HG02973 (cell line): Measurements from ENCODE around the gene DLG3.
"Not testable (repeated sequence)": the region's sequence is repeated elsewhere in the genome, so short reads cannot be mapped to it uniquely, and the experiment has no call there.

Source experiments
- ATAC-seq: cut with Tn5 transposase; IDR thresholded peaks from one replicate; pipeline ENCODE4 v1.9.1; 2021; ENCODE audit warnings: moderate library complexity; ENCODE audit not compliant: unreplicated experiment

DLG3 gene

DNA sequence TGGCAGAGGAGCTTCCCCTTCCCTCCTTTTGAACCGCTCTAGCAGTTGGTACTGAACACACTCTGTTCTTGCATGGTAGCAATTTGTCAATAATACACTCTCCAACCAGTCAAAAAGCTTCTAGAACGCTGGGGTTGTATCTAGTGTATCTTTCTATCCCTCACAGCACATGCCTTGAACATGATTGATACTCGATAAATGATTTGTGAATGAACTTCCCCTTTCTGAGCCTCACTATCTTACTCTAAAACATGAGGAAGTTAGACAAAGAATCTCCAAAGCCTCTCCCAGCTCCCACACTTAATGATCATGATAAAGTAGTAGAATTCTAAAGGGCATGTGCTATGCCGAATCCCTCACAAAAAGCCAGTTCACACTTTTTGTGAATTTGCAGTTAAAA is 64.4 kb downstream of the DLG3 start:
- ATAC-seq: no peak

DNA sequence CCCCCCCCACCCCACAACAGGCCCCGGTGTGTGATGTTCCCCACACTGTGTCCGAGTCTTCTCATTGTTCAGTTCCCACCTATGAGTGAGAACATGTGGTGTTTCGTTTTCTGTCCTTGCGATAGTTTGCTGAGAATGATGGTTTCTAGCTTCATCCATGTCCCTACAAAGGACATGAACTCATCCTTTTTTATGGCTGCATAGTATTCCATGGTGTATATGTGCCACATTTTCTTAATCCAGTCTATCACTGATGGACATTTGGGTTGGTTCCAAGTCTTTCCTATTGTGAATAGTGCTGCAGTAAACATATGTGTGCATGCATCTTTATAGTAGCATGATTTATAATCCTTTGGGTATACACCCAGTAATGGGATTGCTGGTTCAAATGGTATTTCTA is 70.6 kb downstream of the DLG3 start:
- ATAC-seq: not testable (repeated sequence)

DNA sequence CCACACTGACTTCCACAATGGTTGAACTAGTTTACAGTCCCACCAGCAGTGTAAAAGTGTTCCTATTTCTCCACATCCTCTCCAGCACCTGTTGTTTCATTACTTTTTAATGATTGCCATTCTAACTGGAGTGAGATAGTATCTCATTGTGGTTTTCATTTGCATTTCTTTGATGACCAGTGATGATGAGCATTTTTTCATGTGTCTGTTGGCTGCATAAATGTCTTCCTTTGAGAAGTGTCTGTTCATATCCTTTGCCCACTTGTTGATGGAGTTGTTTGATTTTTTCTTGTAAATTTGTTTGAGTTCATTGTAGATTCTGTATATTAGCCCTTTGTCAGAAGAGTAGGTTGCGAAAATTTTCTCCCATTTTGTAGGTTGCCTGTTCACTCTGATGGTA is 71.1 kb downstream of the DLG3 start:
- not testable (repeated sequence) for ATAC-seq

DNA sequence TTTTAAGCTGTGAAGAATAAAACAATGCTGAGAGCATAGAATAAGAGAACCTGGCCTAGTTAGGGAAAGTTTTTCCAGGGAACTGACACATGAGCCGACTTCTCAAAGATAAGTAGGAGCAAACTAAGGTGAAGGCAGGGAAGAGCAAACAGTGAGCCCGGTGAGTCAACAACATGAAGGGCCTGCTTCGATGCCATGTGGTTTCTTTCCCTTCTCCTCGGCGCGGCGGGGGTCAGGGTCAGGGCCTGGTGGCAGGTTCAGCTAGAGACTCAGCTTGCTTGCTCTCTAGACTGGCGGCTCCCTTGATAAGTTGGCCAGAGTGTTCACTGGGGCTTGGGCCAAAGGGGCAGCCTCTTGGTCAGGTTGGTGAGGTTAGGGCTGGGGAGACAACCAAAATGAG is 81.1 kb downstream of the DLG3 start:
- no peak for ATAC-seq

DNA sequence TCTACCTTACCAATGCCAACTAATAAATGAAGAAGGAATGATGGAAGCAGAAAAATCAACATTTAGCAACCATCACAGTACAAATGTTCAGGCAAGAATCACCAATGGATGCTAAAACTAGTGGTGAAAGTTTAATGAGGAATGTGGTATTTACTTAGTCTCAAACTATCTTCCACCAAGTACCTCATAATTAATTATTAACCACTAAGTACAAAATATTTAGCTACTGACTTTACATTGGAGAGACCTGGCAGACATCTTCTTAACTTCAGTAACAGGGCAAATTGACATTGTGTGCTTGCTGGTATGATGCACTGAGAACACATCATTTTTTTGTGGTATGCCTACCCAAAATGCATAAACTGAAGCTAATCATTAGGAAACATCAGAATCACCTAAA is 82.4 kb downstream of the DLG3 start:
- ATAC-seq: no peak

DNA sequence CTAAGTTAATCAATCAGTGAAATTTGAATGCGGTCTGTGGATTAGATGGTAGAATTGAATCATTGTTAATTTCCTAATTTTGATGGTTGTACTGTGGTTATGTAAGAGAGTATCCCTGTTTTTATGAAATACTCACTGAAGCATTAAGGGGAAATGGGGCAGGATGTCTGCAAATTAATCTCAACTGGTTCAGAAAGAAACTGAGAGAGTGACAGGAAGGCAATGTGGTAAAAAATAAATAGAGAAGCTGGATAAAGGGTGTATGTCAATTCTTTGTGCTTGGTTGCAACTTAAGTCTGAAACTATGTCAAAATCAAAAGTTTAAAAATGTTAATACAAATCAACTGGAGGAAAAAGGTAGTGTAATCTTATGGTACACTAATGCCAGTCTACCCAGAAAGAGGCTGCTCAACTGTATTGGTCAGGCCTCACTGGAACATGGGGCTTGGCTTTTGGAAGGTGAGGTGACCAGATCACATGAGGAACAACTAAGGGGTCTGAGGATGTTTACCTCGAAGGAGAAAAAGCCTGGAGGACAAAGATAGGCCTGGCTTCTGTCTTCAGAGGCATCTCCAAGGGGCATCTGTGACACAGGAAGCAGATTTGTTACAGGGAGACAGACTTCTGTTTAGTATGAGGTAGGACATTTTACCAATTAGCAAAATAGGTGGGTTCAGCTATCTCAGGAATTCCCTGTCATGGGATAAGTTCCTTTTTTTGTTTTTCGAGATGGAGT is 83.1 kb downstream of the DLG3 start:
- ATAC-seq: no peak

DNA sequence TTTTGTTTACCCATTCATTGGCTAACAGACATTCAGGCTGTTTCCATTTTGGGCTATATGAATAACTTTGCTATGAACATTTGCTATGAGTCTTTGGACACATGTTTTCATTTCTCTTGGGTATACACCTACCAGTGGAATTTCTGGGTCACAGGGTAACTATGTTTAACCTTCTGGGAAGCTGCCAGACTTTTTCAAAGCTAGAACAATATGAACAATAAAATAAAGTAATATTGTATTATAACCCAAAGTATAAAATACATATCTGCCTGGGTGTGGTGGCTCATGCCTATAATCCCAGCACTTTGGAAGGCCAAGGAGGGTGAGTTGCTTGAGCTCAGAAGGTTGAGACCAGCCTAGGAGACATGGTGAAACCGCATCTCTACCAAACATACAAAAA is 90.6 kb downstream of the DLG3 start:
- ATAC-seq: no peak

DNA sequence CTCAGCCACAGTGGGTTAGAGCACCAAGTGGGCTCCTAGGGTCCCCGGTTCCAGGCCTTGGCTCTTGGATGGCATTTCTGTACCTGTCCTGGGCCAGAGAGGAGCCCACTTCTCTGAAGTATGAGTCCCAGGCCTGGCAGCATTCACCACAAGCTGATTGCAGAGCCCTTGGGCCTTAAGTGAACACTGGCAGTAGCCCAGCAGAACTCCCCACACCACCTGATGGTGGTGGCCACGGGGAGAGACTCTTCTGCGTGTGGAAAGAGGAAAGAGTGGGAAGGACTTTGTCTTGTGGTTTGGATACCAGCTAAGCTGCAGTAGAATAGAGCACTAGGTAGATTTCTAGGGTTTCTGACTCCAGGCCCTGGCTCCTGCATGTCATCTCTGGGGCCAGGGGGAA is 104.8 kb downstream of the DLG3 start:
- no peak for ATAC-seq

DNA sequence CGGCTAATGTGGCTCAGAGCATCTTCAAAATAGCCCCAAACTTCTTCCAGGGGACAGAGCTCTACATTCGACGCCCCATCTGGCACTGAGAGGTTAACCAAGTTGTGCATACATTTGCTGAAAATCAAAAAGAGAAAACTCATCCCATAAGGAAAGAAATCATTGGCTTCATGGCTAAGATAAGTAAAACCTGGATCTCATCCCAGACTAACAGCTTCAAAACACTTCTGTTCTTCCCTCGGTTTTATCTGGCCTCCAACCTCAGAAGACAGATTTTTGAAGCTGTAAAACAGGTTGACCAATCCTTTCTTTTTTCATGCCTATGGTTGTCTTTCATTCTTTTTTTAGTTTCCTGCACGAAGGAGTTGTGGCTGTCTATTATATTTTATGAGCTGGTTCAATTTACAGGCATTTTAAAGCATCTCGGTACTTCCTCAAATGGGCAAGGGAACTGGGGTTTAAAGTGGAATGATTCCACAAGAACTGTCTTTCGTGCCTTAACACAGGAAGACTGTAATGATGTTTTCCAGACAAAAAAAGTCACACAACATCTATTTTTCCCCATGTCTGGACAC is 107.6 kb downstream of the DLG3 start:
- no peak for ATAC-seq

DNA sequence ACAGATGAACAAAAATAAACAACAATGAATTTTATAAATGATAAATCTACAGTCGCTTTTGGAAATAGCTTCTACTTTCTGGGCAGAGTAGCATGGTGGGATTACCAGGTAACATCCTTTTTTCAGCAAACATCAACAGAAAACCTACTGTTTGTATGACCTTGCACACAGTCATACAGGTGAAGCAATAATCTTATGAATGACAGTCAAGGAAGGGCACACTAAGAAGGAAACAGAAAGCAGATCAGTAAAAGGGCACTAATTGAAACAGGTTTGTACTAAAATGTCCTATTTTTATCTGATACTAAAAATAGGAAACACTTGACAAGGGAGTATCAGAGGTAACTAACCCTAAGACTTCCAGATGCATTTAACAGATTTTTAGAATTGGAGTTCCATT is 108.9 kb downstream of the DLG3 start:
- ATAC-seq: peak; percentile 73

DNA sequence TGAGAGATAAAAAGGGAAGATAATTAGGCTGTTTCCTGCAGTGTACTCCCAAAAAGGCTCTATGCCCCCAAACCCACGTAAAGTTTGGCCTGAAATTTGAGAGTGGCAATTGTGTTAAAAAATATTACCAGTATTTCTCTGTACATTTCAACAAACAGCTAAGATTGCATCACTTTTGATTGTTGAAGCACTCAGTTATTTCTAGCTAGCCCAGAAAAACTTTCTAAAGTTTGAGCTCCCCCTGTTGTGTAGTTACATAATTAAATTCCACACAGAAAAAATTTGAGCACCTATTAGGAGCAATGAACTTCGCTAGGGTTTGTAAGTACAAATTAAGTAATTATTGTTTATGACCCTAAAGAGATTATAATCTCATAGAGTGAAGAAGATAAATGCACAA is 109.4 kb downstream of the DLG3 start:
- ATAC-seq: no peak

DNA sequence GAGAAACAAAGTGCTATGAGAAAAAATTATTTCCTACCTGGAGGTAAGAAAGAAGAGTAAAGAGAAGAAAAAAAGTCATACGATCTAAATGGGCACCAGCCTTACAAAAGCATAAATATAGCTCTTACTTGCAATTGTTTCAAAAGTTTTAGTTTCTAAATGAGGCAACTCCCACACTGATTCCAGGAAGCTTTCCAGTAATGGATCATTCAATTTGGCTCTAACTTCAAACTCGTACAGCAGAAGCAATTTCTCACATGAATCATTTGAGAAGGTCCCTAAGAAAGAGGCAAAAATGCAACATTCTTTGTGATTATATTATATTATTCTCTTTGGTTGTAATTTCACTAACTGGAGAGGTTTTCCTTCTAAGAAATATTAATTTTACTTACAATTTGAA is 109.9 kb downstream of the DLG3 start:
- ATAC-seq: no peak

DNA sequence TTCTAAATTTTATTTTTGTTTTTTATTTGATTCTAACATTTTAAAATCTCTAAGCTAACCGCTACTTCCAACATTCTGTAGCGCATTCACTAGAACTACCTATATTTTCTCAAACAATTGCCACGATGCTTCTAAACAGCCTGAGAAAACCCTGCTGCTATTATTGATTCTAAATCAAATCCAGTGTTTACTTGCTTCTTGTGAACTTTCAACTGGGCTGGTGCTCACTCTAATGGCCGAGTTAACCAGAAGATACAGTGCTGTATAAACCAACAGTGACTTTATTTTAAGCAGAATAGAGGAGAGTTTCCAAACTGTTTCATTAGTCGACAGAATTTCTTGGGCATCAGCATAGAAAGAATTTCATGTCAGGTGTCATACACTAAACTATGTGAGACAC is 110.3 kb downstream of the DLG3 start:
- no peak for ATAC-seq
